ENCODE measurements around the gene TFEC. TPM values are rescaled to one million over a fixed set of nuclear protein-coding genes. Genes with fewer than 3 reads are reported as not detected.

Gene TFEC
- polyA plus RNA-seq, 1 of the 3 experiments (the other 2 are of a cell fraction) = not detected

- TF ChIP-seq, protein P1, sequence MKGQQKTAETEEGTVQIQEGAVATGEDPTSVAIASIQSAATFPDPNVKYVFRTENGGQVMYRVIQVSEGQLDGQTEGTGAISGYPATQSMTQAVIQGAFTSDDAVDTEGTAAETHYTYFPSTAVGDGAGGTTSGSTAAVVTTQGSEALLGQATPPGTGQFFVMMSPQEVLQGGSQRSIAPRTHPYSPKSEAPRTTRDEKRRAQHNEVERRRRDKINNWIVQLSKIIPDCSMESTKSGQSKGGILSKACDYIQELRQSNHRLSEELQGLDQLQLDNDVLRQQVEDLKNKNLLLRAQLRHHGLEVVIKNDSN (IDR thresholded peaks at IDR 0.05; ENCODE audit: borderline replicate concordance, low read depth) = no peak
- no peak for TF ChIP-seq SIN3A (IDR thresholded peaks at IDR 0.05; ENCODE audit: borderline replicate concordance, low read depth, low read length)
- no peak for TF ChIP-seq EP300 (IDR thresholded peaks at IDR 0.05; ENCODE audit: borderline replicate concordance in 1 of 2, low read depth in 1 of 2, low read length in 1 of 2)
- TF ChIP-seq TCF12 (IDR thresholded peaks at IDR 0.05) = no peak
- TF ChIP-seq JUND (IDR thresholded peaks at IDR 0.05) = no peak
- no peak for TF ChIP-seq MXI1 (IDR thresholded peaks at IDR 0.05; ENCODE audit: low read depth, low read length)
Observed at GRCh38 chr7:116075351-116076145, 45.0 kb upstream of the TFEC start (continued).

DNA sequence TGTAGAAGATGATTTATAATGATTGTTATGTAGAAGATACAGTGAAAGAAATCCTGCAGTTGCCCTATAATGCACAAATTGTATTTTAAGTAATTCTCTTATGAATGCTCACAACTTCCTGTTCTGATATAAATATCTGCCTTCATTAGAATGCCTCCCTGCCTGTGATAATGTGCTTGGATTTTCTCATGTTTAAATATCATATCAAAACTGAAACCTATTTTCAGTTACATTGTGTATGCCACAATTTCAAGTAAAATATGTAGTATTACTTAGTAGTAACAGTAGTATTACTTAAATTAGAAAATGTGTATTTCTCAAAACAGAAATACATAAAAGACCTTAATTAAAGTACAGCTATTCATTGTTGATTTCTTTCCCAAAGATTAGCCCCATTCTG is 41.1 kb upstream of the TFEC start:
- POLR2A ChIA-PET = no interaction called here
- no peaks in the 10 kb centered on the region; the same call in 1 of the 2 replicates for H3K9me2 ChIP-seq

GRCh38 chr7:116064179-116064578 is 33.6 kb upstream of the TFEC start:
- Histone ChIP-seq H3K9me3 (no peaks in the 10 kb centered on the region), H2AFZ (ENCODE audit: low read depth) (no peak overlapping the region), H3K27ac (ENCODE audit: low read depth in 2 of 2, low read length in 1 of 2) (no peak overlapping the region), H3K9me2 (no peaks in the 10 kb centered on the region), H3K36me3 (replicated peaks in 1 of 2; ENCODE audit: control insufficient read depth in 1 of 2, insufficient read depth in 2 of 2, low read length in 1 of 2) (no peaks in the 10 kb centered on the region), H3F3A (replicated peaks; ENCODE audit: insufficient read depth) (no peaks in the 10 kb centered on the region), H3K9ac (no peak overlapping the region), H4K20me1 (ENCODE audit: insufficient read depth) (no peaks in the 10 kb centered on the region), H3K4me1 (ENCODE audit: control insufficient read depth in 1 of 2, insufficient read depth in 2 of 2, low read depth in 1 of 2, low read length in 1 of 2) (no peaks in the 10 kb centered on the region), H3K4me3 (ENCODE audit: low read depth in 2 of 2, low read length in 1 of 2) (no peak overlapping the region), H3K27me3 (ENCODE audit: insufficient read depth) (no peaks in the 10 kb centered on the region), H3K79me2 (ENCODE audit: insufficient read depth) (no peaks in the 10 kb centered on the region), H3K4me2 (no peak overlapping the region)
- WGBS (ENCODE audit: low lambda C conversion rate) = 0% methylated on average over 1 of the region's 1 CpG
- POLR2A ChIA-PET = no interaction called here
- CTCF ChIA-PET = no interaction called here
- no peak for DNase-seq
- no peak for TF ChIP-seq GATA2 (CRISPR knock-in tag; IDR thresholded peaks at IDR 0.05)
- no peak for TF ChIP-seq GABPA (IDR thresholded peaks at IDR 0.05; ENCODE audit: low read depth)
- no peak for TF ChIP-seq YY1 (IDR thresholded peaks at IDR 0.05; ENCODE audit: low read depth)
- no peak for TF ChIP-seq CTCF (IDR thresholded peaks at IDR 0.05)
- TF ChIP-seq SIN3A (IDR thresholded peaks at IDR 0.05; ENCODE audit: borderline replicate concordance, low read depth, low read length) = no peak
- no peak for TF ChIP-seq SMC3 (IDR thresholded peaks at IDR 0.05; ENCODE audit: low read depth, low read length)
- TF ChIP-seq ELF1 (IDR thresholded peaks at IDR 0.05) = no peak
- TF ChIP-seq, protein P2, sequence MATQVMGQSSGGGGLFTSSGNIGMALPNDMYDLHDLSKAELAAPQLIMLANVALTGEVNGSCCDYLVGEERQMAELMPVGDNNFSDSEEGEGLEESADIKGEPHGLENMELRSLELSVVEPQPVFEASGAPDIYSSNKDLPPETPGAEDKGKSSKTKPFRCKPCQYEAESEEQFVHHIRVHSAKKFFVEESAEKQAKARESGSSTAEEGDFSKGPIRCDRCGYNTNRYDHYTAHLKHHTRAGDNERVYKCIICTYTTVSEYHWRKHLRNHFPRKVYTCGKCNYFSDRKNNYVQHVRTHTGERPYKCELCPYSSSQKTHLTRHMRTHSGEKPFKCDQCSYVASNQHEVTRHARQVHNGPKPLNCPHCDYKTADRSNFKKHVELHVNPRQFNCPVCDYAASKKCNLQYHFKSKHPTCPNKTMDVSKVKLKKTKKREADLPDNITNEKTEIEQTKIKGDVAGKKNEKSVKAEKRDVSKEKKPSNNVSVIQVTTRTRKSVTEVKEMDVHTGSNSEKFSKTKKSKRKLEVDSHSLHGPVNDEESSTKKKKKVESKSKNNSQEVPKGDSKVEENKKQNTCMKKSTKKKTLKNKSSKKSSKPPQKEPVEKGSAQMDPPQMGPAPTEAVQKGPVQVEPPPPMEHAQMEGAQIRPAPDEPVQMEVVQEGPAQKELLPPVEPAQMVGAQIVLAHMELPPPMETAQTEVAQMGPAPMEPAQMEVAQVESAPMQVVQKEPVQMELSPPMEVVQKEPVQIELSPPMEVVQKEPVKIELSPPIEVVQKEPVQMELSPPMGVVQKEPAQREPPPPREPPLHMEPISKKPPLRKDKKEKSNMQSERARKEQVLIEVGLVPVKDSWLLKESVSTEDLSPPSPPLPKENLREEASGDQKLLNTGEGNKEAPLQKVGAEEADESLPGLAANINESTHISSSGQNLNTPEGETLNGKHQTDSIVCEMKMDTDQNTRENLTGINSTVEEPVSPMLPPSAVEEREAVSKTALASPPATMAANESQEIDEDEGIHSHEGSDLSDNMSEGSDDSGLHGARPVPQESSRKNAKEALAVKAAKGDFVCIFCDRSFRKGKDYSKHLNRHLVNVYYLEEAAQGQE (IDR thresholded peaks at IDR 0.05; ENCODE audit: low read depth, low read length) = no peak
- TF ChIP-seq TAF1 (IDR thresholded peaks at IDR 0.05; ENCODE audit: borderline replicate concordance, low read depth, low read length) = no peak
- TF ChIP-seq RCOR1 (IDR thresholded peaks at IDR 0.05; ENCODE audit: low read length) = no peak
- no peak for TF ChIP-seq RXRA (IDR thresholded peaks at IDR 0.05; ENCODE audit: borderline replicate concordance, low read depth)
- TF ChIP-seq NFIC (IDR thresholded peaks at IDR 0.05; ENCODE audit: borderline replicate concordance) = no peak
- TF ChIP-seq FOXJ3 (CRISPR knock-in tag; IDR thresholded peaks at IDR 0.05) = no peak
- no peak for TF ChIP-seq EP300 (IDR thresholded peaks at IDR 0.05; ENCODE audit: borderline replicate concordance in 1 of 2, low read depth in 1 of 2, low read length in 1 of 2)

More for the DNA sequence above, 41.1 kb upstream of the TFEC start:
- H3K79me2 ChIP-seq (ENCODE audit: insufficient read depth) = no peaks in the 10 kb centered on the region
- CTCF ChIA-PET = no interaction called here
- H3K27me3 ChIP-seq (ENCODE audit: insufficient read depth) = no peaks in the 10 kb centered on the region
- H3K36me3 ChIP-seq (replicated peaks in 1 of 2; ENCODE audit: control insufficient read depth in 1 of 2, insufficient read depth in 2 of 2, low read length in 1 of 2) = no peaks in the 10 kb centered on the region
- H3K9me3 ChIP-seq = no peaks in the 10 kb centered on the region
- TF ChIP-seq FOSL2 (IDR thresholded peaks at IDR 0.05; ENCODE audit: borderline replicate concordance, low read depth) (no peak), MXI1 (IDR thresholded peaks at IDR 0.05; ENCODE audit: low read depth, low read length) (no peak), SMC3 (IDR thresholded peaks at IDR 0.05; ENCODE audit: low read depth, low read length) (no peak), YY1 (IDR thresholded peaks at IDR 0.05; ENCODE audit: low read depth) (no peak), POLR2AphosphoS5 (IDR thresholded peaks at IDR 0.05; ENCODE audit: low read depth, low read length) (no peak), MEF2A (IDR thresholded peaks at IDR 0.05; ENCODE audit: borderline replicate concordance, low read depth) (no peak), SIN3A (IDR thresholded peaks at IDR 0.05; ENCODE audit: borderline replicate concordance, low read depth, low read length) (no peak), RAD21 (IDR thresholded peaks at IDR 0.05; ENCODE audit: low read length) (no peak), EP300 (IDR thresholded peaks at IDR 0.05; ENCODE audit: borderline replicate concordance in 1 of 2, low read depth in 1 of 2, low read length in 1 of 2) (no peak)
- no peaks in the 10 kb centered on the region for H3F3A ChIP-seq (replicated peaks; ENCODE audit: insufficient read depth)
- DNase-seq = no peak
- no peaks in the 10 kb centered on the region for H3K4me1 ChIP-seq (ENCODE audit: control insufficient read depth in 1 of 2, insufficient read depth in 2 of 2, low read depth in 1 of 2, low read length in 1 of 2)
- no peak overlapping the region for H3K9ac ChIP-seq
- H4K20me1 ChIP-seq (ENCODE audit: insufficient read depth) = no peaks in the 10 kb centered on the region
- no peak overlapping the region for H3K4me2 ChIP-seq
- no peak overlapping the region for H3K27ac ChIP-seq (ENCODE audit: low read depth in 2 of 2, low read length in 1 of 2)
- no peak overlapping the region for H3K4me3 ChIP-seq (ENCODE audit: low read depth in 2 of 2, low read length in 1 of 2)
- H2AFZ ChIP-seq (ENCODE audit: low read depth) = no peak overlapping the region
